H1 (cell line): ENCODE data around the gene NAXE. TPM values are rescaled to one million over a fixed set of nuclear protein-coding genes. Genes with fewer than 3 reads are reported as not detected.
A peak's percentile ranks its signal among the peaks of the same experiment; 100 is the strongest.
"Not testable (repeated sequence)": the region's sequence is repeated elsewhere in the genome, so short reads cannot be mapped to it uniquely, and the experiment has no call there.

Experiments used
- CTCF ChIA-PET: fragments of 300-600 bp; sonication (Branson Sonifier 250); formaldehyde crosslinking; loops from one replicate; lab custom pipeline; 2021; ENCODE audit not compliant: partially characterized antibody; lab: Charles Lee
- POLR2A ChIA-PET: fragments of 300-600 bp; sonication (Branson Sonifier 250); formaldehyde crosslinking; loops from one replicate; lab custom pipeline; 2021; ENCODE audit warnings: inconsistent platforms; ENCODE audit not compliant: partially characterized antibody; lab: Charles Lee
- DNase-seq, 2 experiments: peaks; one replicate each; pipeline versions ENCODE4 v3.0.0 to v3.0.0-alpha.2; 2010 to 2022; ENCODE audit warnings: low spot score in 2 of 2, low read depth in 1 of 2, mixed read lengths in 1 of 2
- FAIRE-seq: peaks from 2 replicates; lab custom pipeline; 2011; peaks lifted over from hg19 to GRCh38; lab: Jason Lieb, UNC
- H2AFZ ChIP-seq: 2 replicates; pipeline ENCODE4 v1.8.1; 2012; ENCODE audit warnings: low read length, inconsistent platforms
- H2AK5ac ChIP-seq: 2 replicates; pipeline ENCODE4 v1.6.1; 2013; ENCODE audit warnings: low read depth, low read length
- H2BK120ac ChIP-seq: replicated peaks from 2 replicates; pipeline ENCODE3; 2013; ENCODE audit warnings: low read depth, low read length, inconsistent platforms
- H2BK12ac ChIP-seq: 2 replicates; pipeline ENCODE4 v1.6.1; 2013; ENCODE audit warnings: low read depth, low read length
- H2BK15ac ChIP-seq: 2 replicates; pipeline ENCODE4 v1.6.1; 2013; ENCODE audit warnings: low read length
- H2BK20ac ChIP-seq: 2 replicates; pipeline ENCODE4 v1.6.1; 2013; ENCODE audit warnings: low read length
- H2BK5ac ChIP-seq: 2 replicates; pipeline ENCODE4 v1.6.1; 2013; ENCODE audit warnings: low read depth, low read length
- H3K14ac ChIP-seq: 2 replicates; pipeline ENCODE4 v1.6.1; 2013; ENCODE audit warnings: inconsistent platforms; ENCODE audit not compliant: insufficient read length
- H3K18ac ChIP-seq: 2 replicates; pipeline ENCODE4 v1.6.1; 2013; ENCODE audit warnings: low read length; ENCODE audit errors: extremely low read depth
- H3K23ac ChIP-seq: 2 replicates; pipeline ENCODE4 v1.6.1; 2013; ENCODE audit warnings: inconsistent platforms; ENCODE audit not compliant: insufficient read length
- H3K23me2 ChIP-seq: 2 replicates; pipeline ENCODE4 v1.6.1; 2013; ENCODE audit warnings: low read depth, low read length
- H3K27ac ChIP-seq: 2 replicates; pipeline ENCODE4 v1.6.1; 2011; ENCODE audit warnings: low read depth, low read length, inconsistent platforms
- H3K27me3 ChIP-seq, 4 experiments: replicated peaks in 1 of 4; 1 replicate in 1 of 4; 2 replicates in 3 of 4; pipeline versions ENCODE4 v1.6.1 to v1.8.1; 2011 to 2013; ENCODE audit warnings: low read length in 3 of 4, mild to moderate bottlenecking in 3 of 4, inconsistent platforms in 2 of 4, mixed read lengths in 2 of 4, moderate library complexity in 1 of 4; ENCODE audit not compliant: control insufficient read depth in 3 of 4, insufficient read depth in 3 of 4; ENCODE audit errors: extremely low read depth in 1 of 4
- H3K36me3 ChIP-seq, 4 experiments: 2 replicates each; pipeline versions ENCODE4 v1.6.1 to v1.8.1; 2011 to 2013; ENCODE audit warnings: mild to moderate bottlenecking in 4 of 4, low read length in 3 of 4, moderate library complexity in 2 of 4, control low read depth in 1 of 4, inconsistent platforms in 1 of 4; ENCODE audit not compliant: insufficient read depth in 4 of 4, control insufficient read depth in 2 of 4
- H3K4ac ChIP-seq: replicated peaks from 2 replicates; pipeline ENCODE3; 2013; ENCODE audit warnings: low read length, low read depth, mixed read lengths, inconsistent platforms; ENCODE audit not compliant: insufficient read length
- H3K4me1 ChIP-seq, 4 experiments: replicated peaks in 1 of 4; 1 replicate in 1 of 4; 2 replicates in 3 of 4; pipeline versions ENCODE4 v1.6.1 to v1.8.1; 2011 to 2013; ENCODE audit warnings: low read length in 3 of 4, inconsistent platforms in 2 of 4, mixed read lengths in 1 of 4; ENCODE audit not compliant: insufficient read depth in 4 of 4, control insufficient read depth in 3 of 4
- H3K4me2 ChIP-seq, 2 experiments: 2 replicates each; pipeline versions ENCODE4 v1.6.1 to v1.8.1; 2011 to 2013; ENCODE audit warnings: low read depth in 2 of 2, low read length in 2 of 2, control low read depth in 1 of 2, inconsistent platforms in 1 of 2, mild to moderate bottlenecking in 1 of 2; ENCODE audit not compliant: insufficient read depth in 1 of 2
- H3K4me3 ChIP-seq, 4 experiments: fragments of 200-600, 300-600 bp in 1 of 4; sonication (generic), shearing (Covaris generic), sonication (Bioruptor Twin) in 1 of 4; 2 replicates each; pipeline versions ENCODE4 v1.5.1 to v1.8.1; 2011 to 2016; ENCODE audit warnings: low read length in 4 of 4, low read depth in 3 of 4, control low read depth in 2 of 4, inconsistent platforms in 2 of 4, mild to moderate bottlenecking in 2 of 4, mixed read lengths in 1 of 4, moderate library complexity in 1 of 4; ENCODE audit not compliant: insufficient read depth in 2 of 4; ENCODE audit errors: extremely low read depth in 1 of 4
- H3K56ac ChIP-seq: replicated peaks from 2 replicates; pipeline ENCODE3; 2013; ENCODE audit warnings: low read depth, mild to moderate bottlenecking, mixed read lengths, low read length, inconsistent platforms; ENCODE audit not compliant: insufficient read length
- H3K79me1 ChIP-seq: 2 replicates; pipeline ENCODE4 v1.6.1; 2013; ENCODE audit warnings: low read depth, low read length, control low read depth
- H3K79me2 ChIP-seq, 2 experiments: 2 replicates each; pipeline versions ENCODE4 v1.6.1 to v1.8.1; 2012 to 2013; ENCODE audit warnings: low read length in 2 of 2, mild to moderate bottlenecking in 2 of 2, inconsistent platforms in 1 of 2; ENCODE audit not compliant: insufficient read depth in 2 of 2, control insufficient read depth in 1 of 2
- H3K9ac ChIP-seq, 4 experiments: replicated peaks in 1 of 4; 1 replicate in 1 of 4; 2 replicates in 3 of 4; pipeline versions ENCODE4 v1.6.1 to v1.8.1; 2011 to 2013; ENCODE audit warnings: low read depth in 3 of 4, low read length in 3 of 4, control low read depth in 2 of 4, mild to moderate bottlenecking in 2 of 4, moderate library complexity in 2 of 4, inconsistent platforms in 1 of 4; ENCODE audit errors: extremely low read depth in 1 of 4
- H3K9me3 ChIP-seq, 2 experiments: 2 replicates each; pipeline versions ENCODE4 v1.6.1 to v1.8.1; 2012 to 2013; ENCODE audit warnings: mild to moderate bottlenecking in 2 of 2, moderate library complexity in 2 of 2, control low read depth in 1 of 2, inconsistent platforms in 1 of 2, low read depth in 1 of 2, low read length in 1 of 2, mixed read lengths in 1 of 2; ENCODE audit not compliant: insufficient read depth in 2 of 2
- H4K20me1 ChIP-seq, 2 experiments: replicated peaks in 1 of 2; 2 replicates each; pipeline versions ENCODE3 to v1.8.1; 2011 to 2013; ENCODE audit warnings: inconsistent platforms in 2 of 2, low read length in 2 of 2, mild to moderate bottlenecking in 1 of 2; ENCODE audit not compliant: insufficient read depth in 2 of 2, control insufficient read depth in 1 of 2
- H4K5ac ChIP-seq: 2 replicates; pipeline ENCODE4 v1.6.1; 2013; ENCODE audit warnings: low read length, low read depth, mixed read lengths, inconsistent platforms; ENCODE audit not compliant: insufficient read length
- H4K8ac ChIP-seq: 2 replicates; pipeline ENCODE4 v1.8.0; 2013; ENCODE audit warnings: mild to moderate bottlenecking, moderate library complexity, low read length, inconsistent platforms; ENCODE audit not compliant: insufficient read depth; ENCODE audit errors: extremely low read depth
- H4K91ac ChIP-seq: replicated peaks from 2 replicates; pipeline ENCODE3; 2013; ENCODE audit warnings: low read length, mixed read lengths, inconsistent platforms; ENCODE audit not compliant: insufficient read length
- CTCF ChIP-seq, 3 experiments: IDR thresholded peaks; 1 replicate in 2 of 3; 2 replicates in 1 of 3; pipeline versions ENCODE4 v1.5.1 to v1.6.1; 2011; ENCODE audit warnings: low read length in 3 of 3, mild to moderate bottlenecking in 3 of 3, inconsistent platforms in 2 of 3, low read depth in 1 of 3, moderate library complexity in 1 of 3; ENCODE audit not compliant: insufficient read depth in 1 of 3; ENCODE audit errors: control extremely low read depth in 1 of 3
- WGBS, 2 experiments: shearing (Covaris generic) in 1 of 2; methylation state at CpG; one replicate each; pipeline versions ENCODE4 v1.1.6 to v1.1.7; 2013 to 2015; ENCODE audit warnings: low lambda C conversion rate in 2 of 2, mixed read lengths in 2 of 2, inconsistent platforms in 1 of 2, low coverage in 1 of 2, missing lambda C conversion rate in 1 of 2; ENCODE audit not compliant: insufficient replicate concordance in 2 of 2, insufficient coverage in 1 of 2, insufficient read length in 1 of 2; ENCODE audit errors: extremely low coverage in 1 of 2, missing lambda C conversion rate in 1 of 2; 5-methylcytosine and 5-hydroxymethylcytosine counted together
- polyA plus RNA-seq, 7 experiments: library from polyadenylated mRNA; depleted of rRNA in 3 of 7; stranded (reverse) in 5 of 7; unstranded in 2 of 7; fragments of >200 nt in 5 of 7; fragments of 200-250 nt in 2 of 7; gene quantifications; 1 replicate in 5 of 7; 2 replicates in 1 of 7; 4 replicates in 1 of 7; pipeline versions ENCODE4 v1.2.1 to v1.2.3, GENCODE V29; 2011 to 2013; ENCODE audit warnings: missing spikeins in 2 of 7, mixed read lengths in 2 of 7
- total RNA-seq: library from RNA; stranded (reverse); fragmentation: NEBNext Ultra II Directional; extraction: Animal tissue kit (Norgen Biotek cat#: 25700); gene quantifications from 2 replicates; pipeline ENCODE4 v1.2.1, GENCODE V29; 2021

NAXE gene
- total and polyA plus RNA-seq, 2 of the 8 experiments (the other 6 are each of a cell fraction or from before 2014, with no cell fraction given) = 73.1 to 74.3 TPM

DNA sequence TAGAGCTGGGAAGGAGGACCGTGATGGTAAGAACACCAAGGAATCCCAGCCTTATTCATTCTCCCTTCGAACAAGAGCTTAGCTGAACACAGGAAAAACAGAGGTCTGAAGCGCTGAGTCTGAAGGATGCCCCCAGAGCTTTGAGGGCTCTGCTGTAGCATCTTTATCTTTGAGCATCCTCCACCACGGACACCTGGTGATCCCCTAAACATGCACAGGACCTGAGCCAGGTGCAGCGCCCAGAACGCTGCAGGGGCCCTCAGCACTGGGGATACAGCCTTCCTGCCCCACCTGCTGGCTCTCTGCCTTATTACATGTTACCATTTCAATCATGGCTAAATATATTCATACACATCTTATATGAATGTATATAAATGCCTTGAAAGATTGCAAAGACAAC lies 17.4 kb downstream of the NAXE start (continued):
- peak; percentile 65 to 71 (median 69) for TF ChIP-seq CTCF (IDR thresholded peaks at IDR 0.05; ENCODE audit: control extremely low read depth in 1 of 3, insufficient read depth in 1 of 3, low read depth in 1 of 3, low read length in 3 of 3)

- H3K27ac ChIP-seq, H3K27me3 ChIP-seq, H2AK5ac ChIP-seq, H3K4ac ChIP-seq, H3K9ac ChIP-seq, H3K23ac ChIP-seq, H3K9me3 ChIP-seq, H2BK120ac ChIP-seq, H3K56ac ChIP-seq, H4K91ac ChIP-seq, H3K4me2 ChIP-seq, H3K4me3 ChIP-seq, H2BK15ac ChIP-seq, H2BK5ac ChIP-seq, H4K8ac ChIP-seq, DNase-seq, H3K36me3 ChIP-seq, H3K14ac ChIP-seq, H3K18ac ChIP-seq, H2AFZ ChIP-seq, H3K79me2 ChIP-seq, POLR2A ChIA-PET, H3K4me1 ChIP-seq, H2BK20ac ChIP-seq, H4K5ac ChIP-seq, FAIRE-seq, H2BK12ac ChIP-seq, H4K20me1 ChIP-seq, H3K23me2 ChIP-seq, H3K79me1 ChIP-seq: not testable (repeated sequence)
- CTCF ChIA-PET = interaction anchor here (0.6 to 6.7 kb wide), 9 partner anchors 9 to 39 kb away, joined by 3 to 80 read pairs (median 4); partner anchors contain the start of genes HAPLN2 and TTC24
- 89% methylated on average over 9 of the region's 9 CpGs; no CpG with 5 or more reads in 1 of the 2 experiments for WGBS, 2 experiments
These were observed 18.5 kb downstream of the NAXE start for GRCh38 chr1:156610072-156610471.
